Duodenal mucosa (tissue), 2 donors: Measurements from ENCODE around the gene KRTAP10-8.
"Not testable (repeated sequence)": the region's sequence is repeated elsewhere in the genome, so short reads cannot be mapped to it uniquely, and the experiment has no call there.

Source experiments
- H3K27ac ChIP-seq: one replicate; pipeline ENCODE4 v1.7.0; 2013; ENCODE audit warnings: low read depth, low read length
- H3K27me3 ChIP-seq, 2 donors: one replicate each; pipeline ENCODE4 v1.7.0; 2013; ENCODE audit warnings: low read length in 2 of 2, control low read depth in 1 of 2; ENCODE audit not compliant: insufficient read depth in 2 of 2, control insufficient read depth in 1 of 2
- H3K36me3 ChIP-seq, 2 donors: one replicate each; pipeline ENCODE4 v1.7.0; 2013; ENCODE audit warnings: low read length in 2 of 2, control low read depth in 1 of 2; ENCODE audit not compliant: insufficient read depth in 2 of 2, control insufficient read depth in 1 of 2
- H3K4me1 ChIP-seq, 2 donors: one replicate each; pipeline ENCODE4 v1.7.0; 2013; ENCODE audit warnings: low read length in 2 of 2, control low read depth in 1 of 2; ENCODE audit not compliant: insufficient read depth in 2 of 2, control insufficient read depth in 1 of 2
- H3K4me3 ChIP-seq, 2 donors: one replicate each; pipeline ENCODE4 v1.7.0; 2013; ENCODE audit warnings: low read length in 2 of 2, low read depth in 1 of 2
- H3K9ac ChIP-seq, 2 donors: one replicate each; pipeline ENCODE4 v1.7.0; 2013; ENCODE audit warnings: low read length in 2 of 2, low read depth in 1 of 2
- H3K9me3 ChIP-seq, 2 donors: one replicate each; pipeline ENCODE4 v1.7.0; 2013; ENCODE audit warnings: low read length in 2 of 2, control low read depth in 1 of 2; ENCODE audit not compliant: control insufficient read depth in 1 of 2

The KRTAP10-8 gene

DNA sequence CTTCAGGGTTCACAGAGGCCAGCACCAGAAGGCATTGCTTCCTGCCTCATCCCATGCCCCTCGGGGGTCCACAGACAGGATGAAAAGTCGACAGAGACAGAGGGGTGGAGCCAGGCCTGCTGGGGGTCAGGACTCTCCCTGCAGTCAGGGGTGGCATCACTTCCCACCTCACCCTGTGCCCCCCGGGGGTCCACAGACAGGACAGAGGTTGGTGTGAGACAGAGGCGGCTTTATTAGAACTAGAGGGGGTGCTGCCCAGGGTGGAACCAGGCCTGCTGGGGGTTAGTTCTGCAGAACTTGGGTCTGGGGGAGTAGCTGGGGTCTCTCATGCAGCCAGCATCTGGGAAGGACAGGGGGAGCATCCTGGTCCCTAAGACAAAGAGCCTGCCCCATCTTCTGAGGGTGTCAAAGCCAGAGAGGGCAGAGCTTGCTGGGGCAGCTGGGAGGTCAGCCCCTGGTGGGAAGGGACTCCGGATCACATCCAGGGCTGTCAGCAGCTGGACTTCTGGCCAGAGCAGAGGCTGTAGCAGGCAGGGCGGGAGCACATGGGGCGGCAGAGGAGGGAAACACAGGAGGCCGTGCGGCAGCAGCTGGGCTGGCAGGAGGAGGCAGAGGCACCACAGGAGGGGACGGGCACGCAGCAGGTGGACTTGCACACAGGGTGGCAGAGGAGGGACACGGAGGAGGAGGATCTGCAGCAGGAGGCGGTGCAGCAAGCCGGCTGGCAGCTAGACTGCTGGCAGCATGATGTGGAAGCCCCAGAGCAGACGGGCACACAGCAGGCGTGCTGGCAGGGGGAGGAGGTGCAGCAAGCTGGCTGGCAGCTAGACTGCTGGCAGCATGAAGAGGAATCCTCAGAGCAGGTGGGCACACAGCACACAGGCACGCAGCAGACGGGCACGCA lies 20.7 kb upstream of the KRTAP10-8 start:
- not testable (repeated sequence) for H3K4me3 ChIP-seq, H3K4me1 ChIP-seq, H3K9ac ChIP-seq, H3K9me3 ChIP-seq, H3K36me3 ChIP-seq, H3K27ac ChIP-seq
- peaks cover 0 to 17% of the 10 kb centered on the region in 2 donors for H3K27me3 ChIP-seq

DNA sequence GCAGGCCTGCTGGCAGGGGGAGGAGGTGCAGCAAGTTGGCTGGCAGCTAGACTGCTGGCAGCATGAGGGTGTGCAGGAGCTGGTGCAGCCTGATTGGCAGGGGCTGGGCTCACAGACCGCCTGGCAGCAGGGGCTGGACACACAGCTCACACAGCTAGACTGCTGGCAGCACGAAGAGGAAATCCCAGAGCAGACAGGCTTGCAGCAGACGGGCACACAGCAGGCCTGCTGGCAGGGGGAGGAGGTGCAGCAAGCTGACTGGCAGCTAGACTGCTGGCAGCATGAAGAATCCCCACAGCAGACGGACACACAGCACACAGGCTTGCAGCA lies 20.1 kb upstream of the KRTAP10-8 start:
- not testable (repeated sequence) for H3K27ac ChIP-seq, H3K36me3 ChIP-seq, H3K4me3 ChIP-seq, H3K9me3 ChIP-seq, H3K4me1 ChIP-seq, H3K9ac ChIP-seq
- H3K27me3 ChIP-seq = peaks cover 0 to 16% of the 10 kb centered on the region in 2 donors

GRCh38 chr21:44592446-44593311 lies 19.2 kb upstream of the KRTAP10-8 start, which contains the start of gene KRTAP10-6:
KRTAP10-6 (minus strand) TSS chr21:44592505; CDS start chr21:44592484, 21 bp downstream.
- no peaks in the 10 kb centered on the region for H3K4me1 ChIP-seq
- H3K9ac ChIP-seq = no peak within 1 kb of the TSS
- no peaks in the 10 kb centered on the region for H3K36me3 ChIP-seq
- H3K27me3 ChIP-seq = peaks cover 0 to 16% of the 10 kb centered on the region in 2 donors
- no peak within 1 kb of the TSS for H3K27ac ChIP-seq
- H3K4me3 ChIP-seq = no peak within 1 kb of the TSS
- no peaks in the 10 kb centered on the region for H3K9me3 ChIP-seq

GRCh38 chr21:44593598-44594405 lies 18.1 kb upstream of the KRTAP10-8 start:
- Histone ChIP-seq H3K36me3 (no peaks in the 10 kb centered on the region), H3K4me1 (no peaks in the 10 kb centered on the region), H3K9ac (no peak overlapping the region), H3K27me3 (peaks cover 0 to 16% of the 10 kb centered on the region in 2 donors), H3K9me3 (no peaks in the 10 kb centered on the region), H3K27ac (no peak overlapping the region), H3K4me3 (no peak overlapping the region)

GRCh38 chr21:44594406-44594916 lies 17.4 kb upstream of the KRTAP10-8 start:
- H3K27me3 ChIP-seq = peaks cover 0 to 14% of the 10 kb centered on the region in 2 donors
- no peak overlapping the region for H3K27ac ChIP-seq
- no peaks in the 10 kb centered on the region for H3K36me3 ChIP-seq
- H3K4me3 ChIP-seq = no peak overlapping the region
- no peaks in the 10 kb centered on the region for H3K9me3 ChIP-seq
- no peak overlapping the region for H3K9ac ChIP-seq
- H3K4me1 ChIP-seq = no peaks in the 10 kb centered on the region

DNA sequence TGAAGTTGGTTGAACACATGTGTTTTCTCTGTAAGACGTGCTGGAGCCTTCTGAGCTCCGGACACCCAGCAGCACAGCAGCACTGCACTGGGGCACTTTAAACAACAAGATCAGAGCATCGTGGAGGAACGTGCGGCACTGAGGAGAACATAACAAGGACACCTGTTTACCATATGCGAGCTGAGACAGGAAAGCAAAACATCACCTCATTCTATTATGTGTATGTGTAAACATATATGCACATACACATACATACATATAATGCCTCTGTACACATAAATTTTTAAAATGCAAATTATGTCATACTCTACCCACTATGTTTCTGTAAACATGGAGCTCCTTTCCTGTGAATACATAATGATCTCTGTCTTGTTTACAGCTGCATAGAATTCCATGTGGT lies 16.4 kb upstream of the KRTAP10-8 start:
- Histone ChIP-seq H3K9me3 (no peaks in the 10 kb centered on the region), H3K4me1 (no peaks in the 10 kb centered on the region), H3K27me3 (peaks cover 0 to 21% of the 10 kb centered on the region in 2 donors), H3K4me3 (no peak overlapping the region), H3K27ac (no peak overlapping the region), H3K9ac (no peak overlapping the region), H3K36me3 (no peaks in the 10 kb centered on the region)

DNA sequence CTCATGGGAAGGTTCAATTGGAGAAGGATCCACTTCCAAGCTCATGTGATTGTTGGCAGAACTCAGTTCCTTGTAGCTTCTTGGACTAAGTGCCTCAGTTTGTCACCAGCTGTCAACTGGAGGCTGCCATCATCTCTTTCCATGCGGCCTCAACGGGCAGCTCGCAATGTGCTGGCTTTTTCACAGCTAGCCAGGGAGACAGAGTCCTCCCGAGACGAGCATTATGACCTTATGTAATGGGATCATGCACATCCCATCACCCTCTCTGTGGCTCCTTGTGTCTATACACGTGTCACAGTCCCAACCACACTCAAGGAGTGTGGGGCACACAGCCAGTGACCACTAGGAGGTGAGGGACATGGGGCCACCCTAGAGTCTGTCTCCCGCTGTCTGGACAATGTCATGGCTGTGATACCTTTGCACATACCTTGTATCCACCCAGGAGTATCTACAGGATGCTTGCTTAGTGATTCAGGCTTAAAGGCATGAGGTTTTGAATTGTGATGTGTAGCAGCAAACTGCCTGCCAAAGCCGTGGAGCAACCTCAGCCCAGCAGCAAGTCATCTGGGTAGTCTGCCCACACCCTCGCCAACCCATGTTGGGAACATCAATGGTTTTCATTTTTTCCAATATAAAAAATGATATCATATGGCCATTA lies 15.7 kb upstream of the KRTAP10-8 start:
- H3K4me1 ChIP-seq = no peaks in the 10 kb centered on the region
- H3K4me3 ChIP-seq = no peak overlapping the region
- H3K27me3 ChIP-seq = peaks cover 0 to 24% of the 10 kb centered on the region in 2 donors
- no peaks in the 10 kb centered on the region for H3K9me3 ChIP-seq
- H3K9ac ChIP-seq = no peak overlapping the region
- H3K36me3 ChIP-seq = no peaks in the 10 kb centered on the region
- H3K27ac ChIP-seq = no peak overlapping the region

DNA sequence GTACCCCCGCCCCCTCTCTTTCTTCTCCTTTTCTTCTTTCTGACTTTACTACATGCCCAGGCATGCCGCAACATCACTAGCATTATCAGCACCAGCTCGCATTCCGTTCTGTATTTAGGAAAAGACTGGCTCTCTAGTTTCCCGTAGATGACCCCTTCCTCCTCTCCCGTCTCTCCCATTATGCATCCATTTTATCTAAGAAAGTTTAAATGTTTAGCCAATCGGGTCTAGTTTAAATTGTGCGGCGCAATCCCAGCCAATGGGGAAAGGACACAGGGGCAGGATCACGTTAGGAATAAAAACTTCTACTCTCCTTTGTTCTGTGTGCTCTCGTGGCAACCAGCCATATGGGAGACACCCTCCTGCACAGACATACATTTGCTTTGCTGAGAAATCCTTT lies 13.8 kb upstream of the KRTAP10-8 start:
- H3K9me3 ChIP-seq = no peaks in the 10 kb centered on the region
- H3K9ac ChIP-seq = no peak overlapping the region
- H3K27me3 ChIP-seq = peaks cover 5 to 24% of the 10 kb centered on the region in 2 donors
- H3K4me1 ChIP-seq = no peaks in the 10 kb centered on the region
- no peak overlapping the region for H3K27ac ChIP-seq
- no peaks in the 10 kb centered on the region for H3K36me3 ChIP-seq
- H3K4me3 ChIP-seq = no peak overlapping the region

- Histone ChIP-seq H3K27ac (no peak overlapping the region), H3K4me1 (no peaks in the 10 kb centered on the region), H3K27me3 (peaks cover 5 to 26% of the 10 kb centered on the region in 2 donors), H3K36me3 (no peaks in the 10 kb centered on the region), H3K9me3 (no peaks in the 10 kb centered on the region), H3K9ac (no peak overlapping the region), H3K4me3 (no peak overlapping the region)
Measured at GRCh38 chr21:44599264-44600029, 12.4 kb upstream of the KRTAP10-8 start.
